ENCODE measurements around the gene KRT23.

DNA sequence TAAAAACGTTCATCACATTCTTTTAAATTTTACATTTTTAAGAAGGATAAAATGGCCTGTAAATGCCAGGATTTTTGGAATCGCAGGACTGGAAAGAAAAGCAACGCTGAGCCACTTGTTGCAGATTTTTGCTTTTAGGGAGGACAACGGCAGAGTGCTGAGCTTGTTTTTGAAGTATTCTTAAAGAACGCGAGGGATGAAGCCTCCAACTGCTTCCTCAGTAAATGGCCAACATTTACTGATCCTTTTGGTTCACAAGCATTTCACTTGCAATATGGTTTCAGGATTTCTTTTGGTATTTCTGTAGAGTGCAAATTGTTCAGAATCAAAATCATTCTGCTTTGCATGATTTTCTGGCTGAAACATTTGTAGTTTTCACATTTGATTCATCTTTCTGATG, 2.8 kb upstream of the KRT23 start:
- no peak for TF ChIP-seq CTCF (IDR thresholded peaks at IDR 0.05)
- no peak for TF ChIP-seq POLR2A (IDR thresholded peaks at IDR 0.05)
- no peak for TF ChIP-seq EP300 (IDR thresholded peaks at IDR 0.05)
